Measurements from ENCODE around the gene PSME3IP1.

Gene PSME3IP1

DNA sequence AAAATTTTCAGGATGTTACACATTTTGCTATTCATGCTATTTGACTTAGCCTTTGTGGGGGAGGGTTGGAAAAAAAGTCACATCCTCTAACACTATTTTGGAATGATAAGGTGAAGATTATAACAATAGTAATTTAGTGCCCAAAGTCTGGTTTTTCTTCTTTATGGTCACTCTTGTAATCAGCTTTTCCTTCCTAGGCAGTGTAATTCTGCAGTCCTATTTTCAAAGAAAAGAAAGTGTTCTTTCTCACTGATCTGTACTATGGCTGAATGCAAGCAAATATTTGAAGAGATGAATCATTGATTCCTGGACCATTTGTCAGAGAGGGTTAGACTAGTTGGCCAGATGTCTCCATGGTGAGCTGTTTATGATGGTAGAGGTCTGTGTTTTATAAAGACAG lies 8.7 kb upstream of the PSME3IP1 start:
- Histone ChIP-seq H3K27ac (replicated peaks) (no peak overlapping the region), H3K4me3 (replicated peaks; ENCODE audit: insufficient read depth, low read length) (no peak overlapping the region), H3K27me3 (ENCODE audit: insufficient read depth, poor library complexity, severe bottlenecking) (no peaks in the 10 kb centered on the region)
- TF ChIP-seq SPI1 (IDR thresholded peaks at IDR 0.05; ENCODE audit: borderline replicate concordance, low read depth) (no peak), GABPA (IDR thresholded peaks at IDR 0.05; ENCODE audit: low read depth) (no peak), POLR2AphosphoS5 (IDR thresholded peaks at IDR 0.05; ENCODE audit: low read depth) (no peak)
- TF ChIP-seq, protein P1, sequence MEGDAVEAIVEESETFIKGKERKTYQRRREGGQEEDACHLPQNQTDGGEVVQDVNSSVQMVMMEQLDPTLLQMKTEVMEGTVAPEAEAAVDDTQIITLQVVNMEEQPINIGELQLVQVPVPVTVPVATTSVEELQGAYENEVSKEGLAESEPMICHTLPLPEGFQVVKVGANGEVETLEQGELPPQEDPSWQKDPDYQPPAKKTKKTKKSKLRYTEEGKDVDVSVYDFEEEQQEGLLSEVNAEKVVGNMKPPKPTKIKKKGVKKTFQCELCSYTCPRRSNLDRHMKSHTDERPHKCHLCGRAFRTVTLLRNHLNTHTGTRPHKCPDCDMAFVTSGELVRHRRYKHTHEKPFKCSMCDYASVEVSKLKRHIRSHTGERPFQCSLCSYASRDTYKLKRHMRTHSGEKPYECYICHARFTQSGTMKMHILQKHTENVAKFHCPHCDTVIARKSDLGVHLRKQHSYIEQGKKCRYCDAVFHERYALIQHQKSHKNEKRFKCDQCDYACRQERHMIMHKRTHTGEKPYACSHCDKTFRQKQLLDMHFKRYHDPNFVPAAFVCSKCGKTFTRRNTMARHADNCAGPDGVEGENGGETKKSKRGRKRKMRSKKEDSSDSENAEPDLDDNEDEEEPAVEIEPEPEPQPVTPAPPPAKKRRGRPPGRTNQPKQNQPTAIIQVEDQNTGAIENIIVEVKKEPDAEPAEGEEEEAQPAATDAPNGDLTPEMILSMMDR (IDR thresholded peaks at IDR 0.05; ENCODE audit: insufficient read depth, low read length): no peak
- TF ChIP-seq, protein P2, sequence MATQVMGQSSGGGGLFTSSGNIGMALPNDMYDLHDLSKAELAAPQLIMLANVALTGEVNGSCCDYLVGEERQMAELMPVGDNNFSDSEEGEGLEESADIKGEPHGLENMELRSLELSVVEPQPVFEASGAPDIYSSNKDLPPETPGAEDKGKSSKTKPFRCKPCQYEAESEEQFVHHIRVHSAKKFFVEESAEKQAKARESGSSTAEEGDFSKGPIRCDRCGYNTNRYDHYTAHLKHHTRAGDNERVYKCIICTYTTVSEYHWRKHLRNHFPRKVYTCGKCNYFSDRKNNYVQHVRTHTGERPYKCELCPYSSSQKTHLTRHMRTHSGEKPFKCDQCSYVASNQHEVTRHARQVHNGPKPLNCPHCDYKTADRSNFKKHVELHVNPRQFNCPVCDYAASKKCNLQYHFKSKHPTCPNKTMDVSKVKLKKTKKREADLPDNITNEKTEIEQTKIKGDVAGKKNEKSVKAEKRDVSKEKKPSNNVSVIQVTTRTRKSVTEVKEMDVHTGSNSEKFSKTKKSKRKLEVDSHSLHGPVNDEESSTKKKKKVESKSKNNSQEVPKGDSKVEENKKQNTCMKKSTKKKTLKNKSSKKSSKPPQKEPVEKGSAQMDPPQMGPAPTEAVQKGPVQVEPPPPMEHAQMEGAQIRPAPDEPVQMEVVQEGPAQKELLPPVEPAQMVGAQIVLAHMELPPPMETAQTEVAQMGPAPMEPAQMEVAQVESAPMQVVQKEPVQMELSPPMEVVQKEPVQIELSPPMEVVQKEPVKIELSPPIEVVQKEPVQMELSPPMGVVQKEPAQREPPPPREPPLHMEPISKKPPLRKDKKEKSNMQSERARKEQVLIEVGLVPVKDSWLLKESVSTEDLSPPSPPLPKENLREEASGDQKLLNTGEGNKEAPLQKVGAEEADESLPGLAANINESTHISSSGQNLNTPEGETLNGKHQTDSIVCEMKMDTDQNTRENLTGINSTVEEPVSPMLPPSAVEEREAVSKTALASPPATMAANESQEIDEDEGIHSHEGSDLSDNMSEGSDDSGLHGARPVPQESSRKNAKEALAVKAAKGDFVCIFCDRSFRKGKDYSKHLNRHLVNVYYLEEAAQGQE (IDR thresholded peaks at IDR 0.05; ENCODE audit: insufficient replicate concordance, low read depth): no peak
- DNase-seq (ENCODE audit: low read depth in 1 of 2, low spot score in 1 of 2): no peak

DNA sequence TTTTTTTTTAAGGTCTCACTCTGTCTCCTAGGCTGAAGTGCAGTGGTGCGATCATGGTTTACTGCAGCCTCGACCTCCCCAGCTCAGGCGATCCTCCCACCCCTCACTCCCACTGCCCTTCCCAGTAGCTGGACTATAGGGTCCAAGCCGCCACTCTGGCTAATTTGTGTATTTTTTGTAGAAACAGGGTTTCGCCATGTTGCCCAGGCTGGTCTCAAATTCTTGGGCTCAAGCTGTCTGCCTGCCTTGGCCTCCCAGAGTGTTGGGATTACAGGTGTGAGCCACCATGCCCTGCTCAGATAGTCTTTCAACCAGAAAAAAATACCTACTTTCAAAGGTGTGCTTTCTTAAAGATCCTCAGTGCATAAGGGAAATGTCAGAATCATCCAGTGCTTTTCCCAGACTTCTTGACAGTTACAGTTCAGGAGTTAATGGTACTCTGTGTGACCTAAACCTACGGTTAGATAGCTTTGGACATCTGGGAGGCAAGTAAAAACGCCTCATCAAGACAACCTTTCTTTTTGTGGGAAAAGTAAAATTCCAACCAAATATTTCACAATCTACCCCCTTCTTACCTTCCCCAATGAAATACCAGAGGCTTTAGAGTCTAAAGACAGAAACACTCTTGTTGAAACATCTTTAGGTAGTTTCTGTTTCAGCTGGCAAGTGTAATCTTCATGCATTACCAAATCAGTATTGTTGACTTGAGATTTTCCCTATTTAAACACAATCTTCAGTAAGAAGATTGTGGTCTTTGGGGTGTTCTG lies 7.1 kb upstream of the PSME3IP1 start:
- TF ChIP-seq GABPA (IDR thresholded peaks at IDR 0.05; ENCODE audit: low read depth) (no peak), SPI1 (IDR thresholded peaks at IDR 0.05; ENCODE audit: borderline replicate concordance, low read depth) (no peak), POLR2AphosphoS5 (IDR thresholded peaks at IDR 0.05; ENCODE audit: low read depth) (no peak)
- TF ChIP-seq, protein P1 (IDR thresholded peaks at IDR 0.05; ENCODE audit: insufficient read depth, low read length): no peak
- TF ChIP-seq, protein P2 (IDR thresholded peaks at IDR 0.05; ENCODE audit: insufficient replicate concordance, low read depth): no peak
- no peak overlapping the region for H3K4me3 ChIP-seq (replicated peaks; ENCODE audit: insufficient read depth, low read length)
- no peak overlapping the region for H3K27ac ChIP-seq (replicated peaks)
- H3K27me3 ChIP-seq (ENCODE audit: insufficient read depth, poor library complexity, severe bottlenecking): no peaks in the 10 kb centered on the region
- no peak for DNase-seq (ENCODE audit: low read depth in 1 of 2, low spot score in 1 of 2)

DNA sequence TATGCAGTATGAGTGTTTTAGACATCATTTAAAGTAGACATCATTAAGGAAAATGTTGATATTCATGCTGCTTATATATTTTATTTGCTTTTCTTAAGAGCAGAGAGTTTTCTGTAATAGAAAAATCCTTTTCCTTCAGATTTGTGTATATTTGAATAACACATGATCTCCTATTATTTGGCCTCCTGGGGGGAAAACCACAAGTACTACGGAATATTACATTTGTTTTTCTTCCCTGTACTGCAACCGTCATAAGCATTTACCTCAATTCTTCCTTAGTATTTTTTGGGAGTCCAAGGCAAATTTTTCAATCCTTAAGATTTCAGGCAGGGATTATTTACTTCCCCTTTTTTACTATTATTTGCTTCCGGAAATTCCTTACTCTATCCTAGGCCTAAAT lies 6.3 kb upstream of the PSME3IP1 start:
- Histone ChIP-seq H3K27ac (replicated peaks) (no peak overlapping the region), H3K27me3 (ENCODE audit: insufficient read depth, poor library complexity, severe bottlenecking) (no peaks in the 10 kb centered on the region), H3K4me3 (replicated peaks; ENCODE audit: insufficient read depth, low read length) (no peak overlapping the region)
- no peak for TF ChIP-seq SPI1 (IDR thresholded peaks at IDR 0.05; ENCODE audit: borderline replicate concordance, low read depth)
- no peak for TF ChIP-seq GABPA (IDR thresholded peaks at IDR 0.05; ENCODE audit: low read depth)
- no peak for TF ChIP-seq POLR2AphosphoS5 (IDR thresholded peaks at IDR 0.05; ENCODE audit: low read depth)
- TF ChIP-seq, protein P2 (IDR thresholded peaks at IDR 0.05; ENCODE audit: insufficient replicate concordance, low read depth): no peak
- TF ChIP-seq, protein P1 (IDR thresholded peaks at IDR 0.05; ENCODE audit: insufficient read depth, low read length): no peak
- no peak for DNase-seq (ENCODE audit: low read depth in 1 of 2, low spot score in 1 of 2)
